ENCODE measurements around the gene ADAMTSL1. TPM values are rescaled to one million over a fixed set of nuclear protein-coding genes. Genes with fewer than 3 reads are reported as not detected.
A peak's percentile ranks its signal among the peaks of the same experiment; 100 is the strongest.

The ADAMTSL1 gene
- total RNA-seq, 2 experiments from 2014 or later = not detected

GRCh38 chr9:18905883-18906629 is 432.1 kb downstream of the ADAMTSL1 start:
- no peak for ATAC-seq
- ChIA-PET POLR2A (no interaction called here), CTCF (no interaction called here)
- H3K9me3 Mint-ChIP-seq = peaks cover 10% of the 10 kb centered on the region
- H3K4me1 Mint-ChIP-seq (ENCODE audit: low read depth) = no peaks in the 10 kb centered on the region
- intact Hi-C loops (cut with micrococcal nuclease) = no loop called here
- no peak overlapping the region for H3K4me3 Mint-ChIP-seq
- H3K36me3 Mint-ChIP-seq (ENCODE audit: low read depth) = no peaks in the 10 kb centered on the region
- TF ChIP-seq CTCF (IDR thresholded peaks at IDR 0.05) = no peak
- DNase-seq = no peak
- H3K27me3 Mint-ChIP-seq = peaks cover 1% of the 10 kb centered on the region
- no peak overlapping the region for H3K27ac Mint-ChIP-seq

- Mint-ChIP-seq H3K27ac (no peak overlapping the region), H3K4me1 (ENCODE audit: low read depth) (no peaks in the 10 kb centered on the region), H3K9me3 (peaks cover 10% of the 10 kb centered on the region), H3K36me3 (ENCODE audit: low read depth) (no peaks in the 10 kb centered on the region), H3K4me3 (no peak overlapping the region), H3K27me3 (peaks cover 1% of the 10 kb centered on the region)
- intact Hi-C loops (cut with micrococcal nuclease) = no loop called here
- TF ChIP-seq CTCF (IDR thresholded peaks at IDR 0.05) = no peak
- DNase-seq = peak; percentile 7
- ATAC-seq = no peak
- POLR2A ChIA-PET = no interaction called here
- CTCF ChIA-PET = no interaction called here
Measured at GRCh38 chr9:18906656-18907395, 432.9 kb downstream of the ADAMTSL1 start.

- ChIA-PET POLR2A (no interaction called here), CTCF (no interaction called here)
- no peak for ATAC-seq
- no peak overlapping the region for H3K27ac Mint-ChIP-seq
- no peaks in the 10 kb centered on the region for H3K4me1 Mint-ChIP-seq (ENCODE audit: low read depth)
- H3K36me3 Mint-ChIP-seq (ENCODE audit: low read depth) = no peaks in the 10 kb centered on the region
- peaks cover 1% of the 10 kb centered on the region for H3K27me3 Mint-ChIP-seq
- intact Hi-C loops (cut with micrococcal nuclease) = no loop called here
- peaks cover 2% of the 10 kb centered on the region for H3K9me3 Mint-ChIP-seq
- no peak for DNase-seq
- H3K4me3 Mint-ChIP-seq = no peak overlapping the region
- no peak for TF ChIP-seq CTCF (IDR thresholded peaks at IDR 0.05)
Measured at GRCh38 chr9:18907927-18908625, 434.1 kb downstream of the ADAMTSL1 start.

GRCh38 chr9:18909140-18910018 is 435.4 kb downstream of the ADAMTSL1 start:
- Mint-ChIP-seq H3K36me3 (ENCODE audit: low read depth) (no peaks in the 10 kb centered on the region), H3K4me3 (no peak overlapping the region), H3K9me3 (no peaks in the 10 kb centered on the region), H3K27me3 (peaks cover 1% of the 10 kb centered on the region), H3K4me1 (ENCODE audit: low read depth) (no peaks in the 10 kb centered on the region), H3K27ac (no peak overlapping the region)
- ChIA-PET CTCF (no interaction called here), POLR2A (interaction anchor here (0.5 kb wide), 1 partner anchor 20 kb away, joined by 3 read pairs; no protein-coding TSS in a partner anchor)
- intact Hi-C loops (cut with micrococcal nuclease) = no loop called here
- ATAC-seq (no peak), DNase-seq (no peak)
- no peak for TF ChIP-seq CTCF (IDR thresholded peaks at IDR 0.05)
